GM19328 (cell line): ENCODE data around the gene ITGB3.
"Not testable (repeated sequence)": the region's sequence is repeated elsewhere in the genome, so short reads cannot be mapped to it uniquely, and the experiment has no call there.

ENCODE experiments used
- ATAC-seq: cut with Tn5 transposase; IDR thresholded peaks from one replicate; pipeline ENCODE4 v1.9.1; 2021; ENCODE audit warnings: mild to moderate bottlenecking, moderate library complexity; ENCODE audit not compliant: unreplicated experiment

ITGB3 gene

DNA sequence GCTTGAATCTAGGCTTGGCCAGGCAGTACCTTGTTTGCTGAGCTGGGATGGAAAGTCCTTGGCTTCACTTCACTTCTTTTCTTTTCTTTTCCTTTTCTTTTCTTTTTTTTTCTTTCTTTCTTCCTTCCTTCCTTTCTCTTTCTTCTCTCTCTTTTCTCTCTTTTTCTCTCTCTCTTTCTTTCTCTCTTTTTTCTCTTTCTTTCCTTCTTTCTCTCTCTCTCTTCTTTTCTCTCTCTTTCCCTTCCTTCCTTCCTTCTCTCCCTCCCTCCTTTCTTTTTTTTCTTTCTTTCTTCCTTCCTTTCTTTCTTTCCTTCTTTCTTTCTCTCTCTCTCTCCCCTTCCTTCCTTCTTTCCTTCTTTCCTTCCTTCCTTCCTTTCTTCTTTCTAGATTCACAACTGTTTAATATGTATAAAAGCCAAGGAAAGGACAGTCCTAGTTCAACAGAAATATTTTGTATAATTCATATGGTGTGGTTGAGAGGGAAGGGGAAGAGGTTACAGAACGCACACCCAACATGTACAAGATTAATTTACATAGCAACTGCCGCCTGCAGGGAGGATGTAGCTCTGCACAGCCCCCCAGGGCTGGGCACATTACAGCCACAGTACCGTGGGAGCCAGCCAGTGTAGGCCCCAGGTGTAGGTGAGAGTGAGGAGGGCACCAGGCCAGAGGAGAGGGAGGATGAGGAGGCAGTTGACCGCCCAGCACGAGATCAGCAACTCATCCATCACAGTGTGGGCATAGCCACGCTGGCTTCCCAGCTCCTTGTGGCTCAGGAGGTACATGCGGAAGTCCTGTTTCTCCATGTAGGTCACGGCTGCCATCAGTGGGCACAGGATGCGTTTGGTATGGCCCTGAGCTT lies 9.7 kb upstream of the ITGB3 start:
- no peak for ATAC-seq

DNA sequence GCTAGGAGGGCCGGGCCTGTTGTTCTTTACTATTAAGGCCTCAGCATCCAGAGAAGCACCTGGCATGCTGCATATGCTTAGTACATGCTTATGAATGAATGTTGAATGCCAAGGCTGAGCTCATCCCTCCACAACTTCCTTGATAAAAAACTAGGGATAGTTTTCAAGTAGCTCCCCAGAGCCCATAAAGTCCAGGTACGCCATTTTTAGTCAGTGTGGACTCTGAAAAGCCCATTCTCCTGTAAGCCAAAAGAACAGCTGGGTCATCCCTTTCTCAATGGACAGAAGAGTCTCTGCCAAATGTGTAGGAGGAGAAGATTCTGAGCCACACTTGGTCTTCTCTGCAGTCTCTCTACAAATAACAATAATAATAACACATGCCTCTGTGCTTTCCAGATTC lies 8.9 kb upstream of the ITGB3 start:
- no peak for ATAC-seq

DNA sequence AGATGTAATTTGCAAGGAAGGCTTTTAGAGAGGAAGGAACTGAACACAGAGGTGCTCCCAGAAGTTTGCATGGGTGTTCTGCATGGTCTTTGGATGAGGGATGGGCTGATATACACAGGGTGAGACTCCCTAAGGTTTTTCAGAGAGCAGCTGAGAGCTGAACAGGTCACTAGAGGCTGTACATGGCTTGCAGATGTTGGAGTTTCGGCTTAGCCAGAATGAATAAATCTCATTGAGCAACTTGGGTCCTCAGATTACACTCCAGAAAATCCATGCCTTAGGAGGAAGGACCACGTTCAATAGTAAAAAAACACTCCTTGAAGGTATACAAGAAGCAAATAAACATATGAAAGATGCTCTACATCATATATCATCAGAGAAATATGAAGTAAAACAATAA lies 7.5 kb upstream of the ITGB3 start:
- no peak for ATAC-seq

DNA sequence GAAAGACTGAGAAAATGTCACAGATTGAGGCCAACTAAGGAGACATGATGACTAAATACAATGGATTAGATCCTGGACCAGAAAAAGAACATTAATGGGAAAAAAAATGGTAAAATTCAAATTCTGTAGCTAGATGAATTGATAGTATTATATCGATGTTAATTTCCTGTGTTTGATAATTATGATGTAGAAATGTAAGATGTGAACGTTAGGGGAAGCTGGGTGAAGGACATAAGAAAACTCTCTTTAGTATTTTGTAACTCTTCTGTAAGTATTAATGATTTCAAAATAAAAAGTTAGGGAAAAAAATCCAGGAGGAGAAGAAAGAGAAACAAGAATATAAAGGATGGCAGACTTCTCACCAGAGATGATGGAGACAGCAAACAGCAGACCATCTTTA lies 2.8 kb upstream of the ITGB3 start:
- no peak for ATAC-seq

DNA sequence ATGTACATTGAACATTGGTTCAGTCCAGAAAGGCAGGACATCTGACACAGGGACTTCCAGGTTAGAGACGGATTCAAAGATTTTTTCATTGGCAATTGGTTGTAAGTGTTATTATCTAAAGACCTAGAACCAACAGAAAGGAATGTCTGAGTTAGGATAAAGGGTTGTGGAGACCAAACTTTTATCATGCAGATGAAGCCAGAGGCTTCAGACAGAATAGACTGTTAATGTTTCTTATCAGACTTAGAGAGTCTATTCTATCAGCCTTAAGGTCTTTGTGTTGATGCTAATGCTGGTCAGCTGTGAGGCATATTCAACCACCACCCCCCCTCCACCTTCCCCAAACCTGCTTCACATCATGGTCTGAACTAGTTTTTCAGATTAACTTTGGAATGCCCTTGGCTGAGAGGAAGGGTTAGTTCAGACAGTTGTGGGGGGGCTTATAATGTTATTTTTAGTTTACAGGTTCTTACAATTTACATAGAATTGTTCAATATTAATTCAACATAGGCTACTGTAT lies 2.1 kb upstream of the ITGB3 start:
- no peak for ATAC-seq

DNA sequence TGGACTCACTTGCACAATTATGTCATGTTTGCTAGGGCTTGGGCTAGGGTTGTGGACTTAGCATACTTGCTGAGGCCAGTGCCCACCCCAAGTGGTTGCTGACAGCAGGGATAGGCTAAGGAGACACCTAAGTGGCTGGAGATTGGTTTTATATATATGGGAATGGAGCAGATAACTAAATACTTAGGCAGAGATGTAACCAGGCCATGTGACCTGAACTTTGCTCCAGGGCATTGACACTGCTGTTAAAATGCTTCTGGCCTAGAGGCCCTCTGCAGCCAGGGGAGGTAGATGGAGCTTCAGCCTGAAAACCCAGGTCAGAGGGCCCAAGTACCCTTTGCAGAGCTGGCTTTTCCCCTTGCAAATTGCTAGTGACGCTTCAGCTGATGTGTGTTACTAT lies 1.4 kb upstream of the ITGB3 start:
- no peak for ATAC-seq

DNA sequence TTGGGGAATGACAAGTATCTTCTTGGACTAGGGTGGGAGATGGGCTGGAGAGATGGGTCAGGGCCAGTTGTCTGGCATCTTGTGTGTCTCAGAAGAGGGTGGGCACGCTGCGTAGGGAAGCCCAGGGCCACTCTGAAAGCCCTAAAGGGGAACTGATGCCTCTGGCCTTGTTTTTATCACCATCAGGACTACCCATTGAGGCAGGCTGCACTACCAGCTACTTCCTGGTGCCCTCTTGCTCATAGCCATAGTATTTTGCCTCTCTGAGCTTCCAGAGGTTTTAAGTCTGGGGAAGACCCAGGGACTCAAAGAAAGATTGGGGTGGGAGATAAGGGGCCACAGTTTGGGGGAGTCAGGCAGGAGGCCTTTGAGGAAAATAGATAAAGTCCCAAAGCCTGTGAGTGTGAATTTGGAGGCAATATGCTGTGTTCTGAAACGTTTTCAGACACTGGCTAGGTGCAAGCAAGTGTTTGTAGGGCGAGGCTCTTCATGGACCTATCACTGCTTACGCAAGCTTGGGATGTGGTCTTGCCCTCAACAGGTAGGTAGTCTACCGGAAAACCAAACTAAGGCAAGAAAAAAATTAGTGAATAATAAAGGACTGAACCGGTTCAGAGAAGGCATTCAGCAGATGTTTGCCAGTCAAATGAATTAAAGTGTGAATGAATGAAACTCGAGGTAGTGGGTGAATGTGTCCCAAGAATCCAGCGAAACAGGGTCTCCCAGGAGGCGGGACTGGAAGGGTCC lies 688 bp upstream of the ITGB3 start:
- no peak for ATAC-seq

DNA sequence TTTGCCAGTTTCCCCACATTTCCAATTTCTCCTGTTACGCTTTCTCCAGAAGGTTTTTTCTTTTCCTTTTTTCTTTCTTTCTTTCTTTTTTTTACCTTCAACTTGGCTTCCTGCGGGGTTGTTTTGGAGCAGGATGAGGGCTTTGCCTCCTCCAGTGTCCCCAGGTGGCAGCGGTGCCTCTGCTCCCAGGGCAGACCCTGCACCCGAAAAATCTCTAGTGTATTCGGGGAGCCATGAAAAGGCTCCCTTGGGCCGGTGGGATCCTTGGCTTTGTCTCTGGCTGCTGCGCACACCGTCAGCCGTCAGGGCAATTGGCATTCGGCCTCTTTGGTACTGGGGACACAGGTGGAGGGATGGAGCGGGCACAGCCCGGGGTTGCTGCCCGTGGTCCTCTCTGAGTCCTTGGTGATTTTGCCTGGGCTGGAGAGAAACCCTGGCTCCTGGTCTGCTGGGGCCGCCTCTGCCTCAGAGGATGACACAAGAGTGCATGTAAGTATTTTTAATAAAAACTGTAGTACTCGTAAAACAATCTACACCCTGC lies 846 bp downstream of the ITGB3 start:
- no peak for ATAC-seq

DNA sequence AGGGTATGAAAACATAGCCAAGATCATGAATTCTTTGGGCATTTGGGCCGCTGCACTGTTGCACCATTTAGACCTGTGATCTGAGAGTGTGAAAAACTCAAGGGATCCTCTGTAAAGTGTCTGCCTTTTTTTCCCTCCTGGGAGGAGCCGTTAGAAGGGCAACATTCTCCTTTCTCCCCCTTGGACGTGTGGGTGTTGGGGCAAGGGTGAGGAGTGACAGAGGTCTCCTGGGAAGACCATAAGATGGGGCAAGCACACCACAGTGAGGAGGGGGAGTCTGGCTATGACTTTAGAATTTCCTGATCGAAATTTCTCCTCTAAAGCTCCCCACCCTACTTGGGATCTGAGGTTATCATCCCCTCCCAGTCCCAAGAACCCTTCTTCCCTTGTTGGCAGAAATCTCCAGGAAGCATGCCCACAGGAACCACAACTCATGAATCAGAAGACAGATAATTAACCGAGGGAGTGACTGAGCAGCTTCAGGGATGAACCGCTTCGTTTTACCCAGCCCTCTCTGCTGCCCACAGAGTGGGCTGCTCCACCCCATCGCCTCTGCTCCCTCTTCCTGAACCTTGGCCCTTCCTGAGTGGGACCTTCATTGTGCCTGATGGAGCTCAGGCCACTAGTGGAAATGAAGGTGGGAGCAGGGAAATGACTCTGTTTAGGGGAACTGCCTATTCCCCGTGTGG lies 4.2 kb downstream of the ITGB3 start:
- ATAC-seq: no peak

DNA sequence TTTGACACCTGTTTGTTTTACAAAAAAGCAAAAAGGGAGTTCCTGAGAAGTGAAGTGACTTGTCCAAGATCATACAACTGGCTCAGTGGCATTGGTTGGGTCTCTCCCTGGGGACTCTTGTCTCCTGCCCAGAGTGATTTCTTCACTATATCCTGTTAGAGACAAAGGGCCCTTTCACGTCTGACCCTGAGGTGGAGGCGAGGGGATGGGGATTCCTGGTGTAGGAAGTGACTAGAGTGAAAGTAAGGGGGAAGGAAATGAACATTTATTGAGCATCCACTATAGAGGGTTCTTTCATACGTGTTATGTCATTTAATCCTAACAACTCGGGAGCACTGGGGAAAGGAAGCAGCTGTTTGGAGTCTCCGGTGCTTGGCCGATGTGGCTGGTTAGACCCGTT lies 9.0 kb downstream of the ITGB3 start:
- no peak for ATAC-seq

DNA sequence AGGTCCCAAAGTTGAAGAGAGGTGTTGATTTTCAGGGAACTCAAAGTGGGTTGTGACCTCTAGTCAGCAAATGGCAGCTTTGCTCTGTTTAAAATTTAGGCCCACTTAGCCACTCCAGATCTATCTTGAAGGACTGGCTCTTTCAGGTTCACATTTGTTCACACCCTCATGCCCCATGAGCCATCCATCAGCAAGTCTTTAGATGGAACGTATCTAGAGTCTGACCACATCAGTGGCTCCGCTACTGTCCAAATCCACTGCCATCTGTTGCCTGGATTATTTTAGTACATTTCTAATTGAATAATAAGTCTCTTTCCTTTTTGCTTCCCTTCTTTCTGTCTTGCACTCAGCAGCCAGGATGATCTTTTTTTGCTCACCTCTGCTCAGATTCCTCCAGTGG lies 10.5 kb downstream of the ITGB3 start:
- no peak for ATAC-seq

DNA sequence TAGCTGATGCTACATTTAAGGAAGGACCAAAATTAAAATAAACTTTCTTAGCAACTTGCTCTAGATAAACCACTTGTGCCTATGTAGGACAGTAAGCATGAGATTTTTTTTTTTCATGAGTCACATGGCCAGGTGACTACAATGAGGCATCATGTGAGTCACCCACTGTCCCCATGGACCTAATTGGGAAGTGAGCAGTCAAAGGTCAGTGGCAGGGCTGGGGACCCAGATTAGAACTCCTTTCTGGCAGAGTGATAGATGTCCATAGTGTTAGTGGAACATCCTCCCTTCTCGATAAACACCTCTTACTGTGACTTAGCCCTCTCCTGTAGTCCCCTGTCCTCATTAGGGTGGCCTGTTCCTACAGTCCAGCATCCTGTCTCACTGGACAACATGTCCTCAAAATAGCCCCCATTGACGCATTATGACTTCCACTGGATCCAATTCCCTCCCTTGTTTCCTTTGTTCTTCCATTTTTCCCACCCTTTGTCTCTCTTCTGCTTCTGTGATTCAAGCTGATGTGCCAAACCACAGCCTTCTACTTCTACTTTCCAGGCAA lies 12.4 kb downstream of the ITGB3 start:
- no peak for ATAC-seq

DNA sequence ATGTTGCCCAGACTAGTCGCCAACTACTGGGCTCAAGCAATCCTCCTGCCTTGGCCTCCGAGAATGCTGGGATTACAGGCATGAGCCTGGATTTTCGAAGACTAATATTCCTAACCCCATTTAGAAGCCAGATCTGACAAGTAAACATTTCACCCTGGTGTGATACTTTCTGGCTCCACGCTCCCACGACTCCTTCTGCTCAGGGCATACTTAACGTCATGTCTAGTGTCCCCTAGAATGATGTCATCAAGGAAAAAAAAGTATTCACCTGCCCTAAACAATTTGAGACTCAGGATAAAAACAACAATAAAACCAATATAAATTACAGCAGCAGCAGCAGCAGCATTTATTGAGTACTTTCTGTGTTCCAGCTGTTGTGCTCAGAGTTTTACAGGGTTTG lies 13.2 kb downstream of the ITGB3 start:
- no peak for ATAC-seq

DNA sequence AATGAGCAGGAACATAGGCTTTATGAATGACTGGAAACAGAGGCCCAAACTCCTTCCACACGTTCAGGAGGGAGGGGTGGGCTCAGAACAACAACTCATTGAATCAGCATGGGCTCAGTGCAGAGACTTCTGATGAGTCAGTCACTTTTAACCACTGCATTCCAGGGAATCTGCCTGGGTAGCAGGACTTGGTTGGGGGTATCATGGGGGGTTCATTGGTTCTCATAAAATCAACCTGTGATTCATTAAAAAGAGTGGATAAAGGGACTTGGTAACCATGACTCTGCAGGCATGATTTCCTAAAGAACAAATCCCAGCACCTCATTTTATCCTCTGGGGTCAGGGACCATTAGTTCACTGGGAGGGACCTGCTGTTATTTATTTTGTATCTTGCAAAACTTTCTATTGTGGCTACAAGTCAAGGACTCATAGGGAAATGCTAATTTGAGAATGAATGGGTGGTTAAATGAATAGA lies 13.8 kb downstream of the ITGB3 start:
- ATAC-seq: no peak

DNA sequence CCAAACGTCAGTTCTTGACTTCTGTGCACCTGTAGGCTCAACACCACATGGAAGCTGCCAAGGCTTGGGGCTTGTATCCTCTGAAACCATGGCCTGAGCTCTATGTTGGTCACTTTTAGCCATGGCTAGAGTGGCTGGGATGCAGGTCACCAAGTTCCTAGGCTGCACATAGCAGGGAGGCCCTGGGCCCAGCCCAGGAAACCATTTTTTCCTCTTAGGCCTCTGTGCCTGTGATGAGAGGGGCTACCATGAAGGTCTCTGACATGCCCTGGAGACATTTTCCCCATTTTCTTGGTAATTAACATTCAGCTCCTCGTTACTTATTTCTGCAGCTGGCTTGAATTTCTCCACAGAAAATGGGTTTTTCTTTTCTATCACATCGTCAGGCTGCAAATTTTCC lies 15.3 kb downstream of the ITGB3 start:
- not testable (repeated sequence) for ATAC-seq

DNA sequence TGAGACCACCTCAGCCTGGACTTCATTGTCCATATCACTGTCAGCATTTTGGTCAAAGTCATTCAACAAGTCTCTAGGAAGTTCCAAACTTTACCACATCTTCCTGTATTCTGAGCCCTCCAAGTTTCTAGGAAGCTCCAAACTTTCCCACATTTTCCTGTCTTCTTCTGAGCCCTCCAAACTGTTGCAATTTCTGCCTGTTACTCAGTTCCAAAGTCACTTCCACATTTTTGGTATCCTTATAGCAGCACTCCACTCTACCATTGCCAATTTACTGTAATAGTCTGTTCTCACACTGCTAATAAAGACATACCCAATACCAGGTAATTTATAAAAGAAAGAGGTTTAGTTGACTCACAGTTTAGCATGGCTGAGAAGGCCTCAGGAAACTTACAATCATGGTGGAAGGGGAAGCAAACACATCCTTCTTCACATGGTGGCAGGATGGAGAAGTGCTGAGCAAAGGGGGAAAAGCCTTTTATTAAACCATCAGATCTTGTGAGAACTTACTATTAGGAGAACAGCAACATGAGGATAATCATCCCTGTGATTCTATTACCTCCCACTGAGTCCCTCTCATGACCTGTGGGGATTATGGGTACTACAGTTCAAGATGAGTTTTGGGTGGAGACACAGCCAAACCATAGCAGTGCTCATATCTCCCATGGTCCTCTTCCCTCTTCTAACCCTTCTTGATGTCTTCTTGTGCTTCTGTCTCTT lies 16.1 kb downstream of the ITGB3 start:
- not testable (repeated sequence) for ATAC-seq

DNA sequence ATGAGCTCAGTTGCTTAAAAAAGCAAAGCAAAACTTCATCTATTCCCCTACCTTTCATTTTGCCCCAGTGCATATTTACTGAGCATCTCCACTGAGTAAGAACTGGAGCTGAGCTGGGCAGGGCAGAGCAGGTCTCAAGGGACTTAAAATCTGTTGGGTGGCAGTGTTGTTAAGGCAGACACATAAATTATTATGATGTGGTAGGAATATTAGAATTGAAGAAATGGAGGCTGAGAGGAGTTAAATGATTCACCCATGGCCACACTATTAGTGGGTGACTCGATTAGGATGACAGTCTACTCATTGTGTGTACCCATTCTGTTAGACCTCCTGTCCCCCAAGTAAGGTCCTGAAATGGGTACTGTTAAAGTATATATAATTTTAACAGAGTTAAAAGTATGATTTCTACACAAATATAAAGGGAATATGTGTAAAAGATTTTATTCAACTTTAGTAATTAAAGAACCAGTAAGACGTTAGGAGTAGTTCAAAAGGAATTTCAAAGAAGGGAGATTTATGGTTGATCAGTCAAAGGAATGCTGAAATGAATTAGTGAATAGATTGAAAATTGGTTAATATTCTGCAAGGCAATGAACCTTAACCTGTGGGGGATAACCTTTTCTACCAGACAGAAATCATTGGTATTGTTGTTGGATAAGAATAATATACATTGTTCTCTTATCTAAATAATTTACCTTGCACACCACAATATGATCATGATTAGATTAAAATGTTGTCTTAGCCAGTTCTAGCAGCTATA lies 17.5 kb downstream of the ITGB3 start:
- ATAC-seq: no peak

DNA sequence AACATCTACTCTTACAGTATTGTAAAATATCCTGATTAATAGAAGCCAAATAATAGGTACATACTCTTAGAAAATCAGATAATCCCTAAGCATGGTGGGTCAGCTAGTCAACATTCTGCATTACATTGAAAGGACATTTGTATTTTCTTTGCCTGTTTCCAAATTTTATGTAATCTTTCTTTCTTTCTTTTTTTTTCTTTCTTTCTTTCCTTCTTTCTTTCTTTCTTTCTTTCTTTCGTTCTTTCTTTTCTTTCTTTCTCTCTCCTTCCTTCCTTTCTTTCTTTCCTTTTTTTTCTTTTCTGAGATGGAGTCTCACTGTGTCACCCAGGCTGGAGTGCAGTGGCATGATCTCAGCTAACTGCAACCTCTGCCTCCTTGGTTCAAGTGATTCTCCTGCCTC lies 18.9 kb downstream of the ITGB3 start:
- ATAC-seq: no peak

DNA sequence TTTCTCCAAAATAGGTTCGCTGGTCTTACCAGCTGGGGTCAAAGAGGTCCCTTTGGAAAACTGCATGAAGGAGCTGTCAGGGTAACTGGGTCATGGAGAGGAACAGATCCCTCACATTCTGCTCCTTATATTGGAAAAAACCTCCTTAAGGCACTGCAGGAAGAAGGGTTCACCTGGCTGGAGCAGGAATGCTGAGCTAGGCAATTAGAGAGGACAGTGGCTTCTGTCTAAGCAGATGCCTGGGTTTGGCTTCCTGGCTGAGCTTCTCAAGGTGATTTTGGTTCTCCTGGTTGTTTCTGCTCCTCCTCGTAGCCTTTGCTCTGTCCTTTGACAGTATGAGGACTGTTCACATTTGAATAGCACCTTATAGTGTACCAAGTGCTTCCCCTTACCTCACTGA lies 19.6 kb downstream of the ITGB3 start:
- no peak for ATAC-seq
